GM23338 (cell line): Measurements from ENCODE around the gene PIP5K1C.

Experiments used
- EZH2 ChIP-seq: fragments of 200-600 bp; sonication (generic); IDR thresholded peaks from one replicate; pipeline ENCODE4 v1.8.0; 2017; ENCODE audit warnings: antibody characterized with exemption, mild to moderate bottlenecking, low read depth; ENCODE audit not compliant: unreplicated experiment
- JUNB ChIP-seq: IDR thresholded peaks from one replicate; pipeline ENCODE4 v1.6.1; 2016; ENCODE audit warnings: antibody characterized with exemption; ENCODE audit not compliant: unreplicated experiment

DNA sequence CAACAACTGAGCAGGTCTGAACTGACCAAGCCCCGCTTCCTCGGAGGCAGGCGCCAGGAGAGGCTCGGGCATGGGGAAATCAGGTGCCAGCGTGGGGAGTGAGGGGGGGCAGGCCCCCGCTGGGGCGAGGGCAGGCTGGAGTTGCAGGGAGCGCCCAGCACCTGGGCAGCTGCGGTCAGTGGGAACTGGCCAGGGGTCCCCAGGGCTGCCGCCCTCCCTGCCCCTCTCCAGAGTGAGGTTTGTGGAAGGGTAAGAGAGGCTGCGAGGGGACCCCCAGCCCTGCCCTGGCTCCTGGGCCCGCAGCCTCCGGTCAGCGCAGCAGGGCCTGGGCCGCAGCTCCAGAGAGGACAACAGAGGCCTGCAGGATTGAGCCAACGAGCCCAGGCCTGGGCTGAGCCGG lies 32.5 kb downstream of the PIP5K1C start:
- no peak for TF ChIP-seq JUNB
- no peak for TF ChIP-seq EZH2
